HG03457 (cell line): ENCODE results near the gene RPS6KL1.

ENCODE experiments used
- ATAC-seq: cut with Tn5 transposase; IDR thresholded peaks from one replicate; pipeline ENCODE4 v1.9.1; 2021; ENCODE audit warnings: moderate number of reproducible peaks; ENCODE audit not compliant: unreplicated experiment

The RPS6KL1 gene

GRCh38 chr14:74952697-74953484 is 29.8 kb upstream of the RPS6KL1 start:
- ATAC-seq = no peak

- no peak for ATAC-seq
These were observed 29.2 kb upstream of the RPS6KL1 start for GRCh38 chr14:74952180-74952665.

GRCh38 chr14:74951443-74952179 is 28.6 kb upstream of the RPS6KL1 start:
- no peak for ATAC-seq

GRCh38 chr14:74950795-74951442 is 27.9 kb upstream of the RPS6KL1 start:
- ATAC-seq = no peak

- no peak for ATAC-seq
These were observed 27.0 kb upstream of the RPS6KL1 start for GRCh38 chr14:74949859-74950573.

DNA sequence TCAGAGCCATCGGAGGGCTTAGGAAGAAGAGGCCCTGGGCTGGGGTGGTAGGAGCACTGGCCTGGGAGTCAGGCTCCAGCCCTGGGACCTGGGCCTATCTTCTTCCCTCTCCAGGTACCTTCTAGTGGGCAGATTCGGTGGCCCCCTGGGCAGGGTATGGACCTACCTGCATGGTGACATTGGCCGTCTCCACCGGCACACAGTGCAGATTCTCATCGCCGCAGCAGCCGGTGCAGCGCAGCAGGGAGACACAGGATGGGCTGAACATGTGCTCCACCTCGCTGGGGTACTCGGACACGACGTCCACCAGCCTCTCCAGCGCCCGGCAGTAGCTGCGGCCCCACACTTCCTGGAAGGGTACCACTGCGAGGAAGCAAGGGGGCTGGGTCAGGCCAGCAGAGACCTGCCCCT is 26.1 kb upstream of the RPS6KL1 start:
- no peak for ATAC-seq

DNA sequence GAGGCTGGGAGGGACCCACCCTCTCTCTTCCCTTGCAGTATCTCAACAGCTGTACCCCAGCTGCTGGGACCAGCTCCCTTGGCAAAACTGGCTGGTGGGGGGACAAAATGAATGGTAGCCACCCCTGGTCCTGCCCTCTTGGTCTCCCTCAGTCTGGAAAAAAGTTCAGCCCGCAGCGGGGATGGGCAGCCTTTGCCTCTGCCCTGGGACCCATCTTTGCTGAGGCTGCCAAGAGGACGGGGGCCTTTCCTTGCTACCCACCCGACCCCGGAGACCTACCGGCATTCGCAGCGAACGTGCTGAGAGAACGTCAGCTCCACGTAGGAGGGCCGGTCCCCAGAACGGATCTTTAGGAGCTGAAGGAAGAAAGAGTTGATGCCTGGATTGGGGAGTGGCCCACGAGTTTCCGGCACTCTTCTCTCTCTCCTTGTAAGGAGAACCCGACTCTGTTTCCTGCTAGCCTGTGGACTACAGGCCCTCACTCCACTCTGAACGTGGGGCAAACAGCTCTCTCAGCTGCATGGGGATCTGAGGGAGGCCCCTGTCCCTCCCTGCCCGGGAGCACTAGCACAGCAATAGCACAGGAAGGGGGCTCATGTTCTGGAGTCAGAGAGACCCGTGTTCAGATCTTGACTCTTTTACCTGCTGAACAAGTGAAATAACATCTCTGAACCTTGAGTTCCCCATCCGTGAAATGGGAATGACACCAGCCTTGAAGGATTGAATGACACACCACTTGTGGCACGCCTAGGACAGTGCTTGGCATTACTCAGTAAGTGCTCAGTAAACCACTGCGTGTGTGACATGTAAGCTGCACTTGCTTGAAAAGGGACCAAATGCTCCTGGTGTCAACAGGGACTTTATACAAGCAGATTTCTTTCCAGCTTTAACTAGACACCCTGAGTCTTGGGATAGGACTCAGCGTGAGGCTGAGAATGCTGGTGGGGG is 25.4 kb upstream of the RPS6KL1 start:
- ATAC-seq = no peak

- ATAC-seq = no peak
These were observed 24.5 kb upstream of the RPS6KL1 start for GRCh38 chr14:74947353-74948227.

DNA sequence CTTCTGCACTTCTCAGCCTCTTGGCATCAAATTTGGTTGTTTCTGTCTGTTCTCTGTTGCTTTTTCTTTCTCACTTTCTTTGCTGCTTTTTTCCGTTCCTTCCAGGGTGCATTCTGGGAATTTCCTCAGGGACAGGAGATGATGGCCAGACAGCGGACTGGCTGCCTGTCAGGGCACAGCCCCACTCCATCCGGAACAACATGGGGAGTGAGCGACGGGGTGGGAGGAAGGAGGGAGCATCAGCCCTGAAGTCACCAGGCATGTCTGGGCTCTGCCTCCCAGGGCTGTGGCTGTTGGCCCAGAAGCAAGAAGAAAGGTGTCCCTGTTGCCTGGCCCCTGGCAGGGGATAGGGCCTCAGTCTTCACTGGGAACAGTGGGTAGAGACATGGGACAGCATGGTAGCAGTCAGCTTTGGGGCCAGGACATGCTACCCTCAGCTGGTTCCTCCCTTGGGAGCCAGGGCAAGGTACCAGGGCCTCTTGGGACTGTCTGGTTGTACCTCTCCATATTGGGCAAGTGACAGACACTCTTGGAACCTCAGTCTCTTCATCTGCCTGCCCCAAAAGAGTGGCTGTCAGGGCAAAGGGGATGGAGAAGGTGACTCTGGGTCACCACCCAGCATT is 23.7 kb upstream of the RPS6KL1 start:
- ATAC-seq = no peak

DNA sequence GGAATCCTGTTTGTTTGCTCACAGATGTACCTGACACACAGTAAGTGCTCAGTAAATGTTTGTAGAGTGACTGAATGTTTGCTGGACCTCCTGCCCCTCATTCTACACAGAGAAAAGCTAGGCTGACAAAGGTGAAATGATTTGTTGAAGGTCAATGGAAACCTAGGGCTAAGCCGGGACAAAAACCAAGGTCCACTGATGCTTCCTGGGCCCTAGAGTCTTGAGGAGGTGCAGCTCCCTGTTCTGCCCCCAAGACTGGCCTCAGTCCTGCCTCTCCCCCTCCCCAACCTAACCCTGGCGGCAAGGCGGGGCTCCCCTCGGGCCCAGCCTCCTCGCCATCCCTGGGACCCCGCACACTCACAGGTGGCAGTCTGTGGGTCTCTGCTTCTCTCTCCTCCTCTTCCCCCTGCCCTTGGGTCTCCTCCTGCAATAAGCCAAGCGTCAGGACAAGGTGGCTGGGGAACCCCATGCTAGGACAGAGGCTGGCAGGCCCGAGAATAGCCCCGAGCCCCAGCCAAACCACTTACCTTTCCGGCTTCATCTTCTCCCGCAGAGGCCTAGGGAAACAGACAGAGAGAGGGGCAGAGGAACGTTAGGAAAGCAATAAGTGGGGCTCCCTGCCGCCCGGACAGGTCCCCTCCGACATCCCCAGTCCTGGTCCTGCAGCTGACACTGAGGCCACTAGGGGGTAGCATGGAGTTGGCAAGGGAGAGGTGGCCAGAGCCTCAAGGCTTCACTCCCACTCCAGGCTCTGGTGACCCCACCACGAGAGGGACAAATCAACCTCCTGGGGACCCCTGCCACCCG is 23.0 kb upstream of the RPS6KL1 start:
- no peak for ATAC-seq

GRCh38 chr14:74945261-74945851 is 22.3 kb upstream of the RPS6KL1 start:
- no peak for ATAC-seq

- no peak for ATAC-seq
These were observed 19.5 kb upstream of the RPS6KL1 start for GRCh38 chr14:74942608-74943007.

DNA sequence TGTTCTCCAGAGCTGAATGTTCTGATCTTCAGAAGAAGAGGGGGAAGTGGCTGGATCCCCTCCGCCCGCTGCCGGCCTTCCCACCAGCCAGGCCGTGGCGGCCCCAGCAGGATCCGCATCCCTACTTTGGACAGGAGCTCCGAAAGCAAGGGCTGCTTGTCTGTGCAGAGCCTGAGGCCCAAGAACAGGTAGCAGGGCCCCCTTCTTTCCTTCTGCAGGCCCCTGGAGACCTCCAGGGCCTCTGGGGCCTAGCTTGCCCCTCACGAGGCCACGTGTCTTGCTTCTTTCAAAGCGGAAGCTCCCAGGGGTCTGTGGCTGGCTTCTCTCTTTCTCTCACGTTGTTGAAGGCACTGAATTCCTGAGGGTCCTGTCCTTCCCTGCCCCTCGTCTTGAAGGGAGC is 19.1 kb upstream of the RPS6KL1 start:
- no peak for ATAC-seq

DNA sequence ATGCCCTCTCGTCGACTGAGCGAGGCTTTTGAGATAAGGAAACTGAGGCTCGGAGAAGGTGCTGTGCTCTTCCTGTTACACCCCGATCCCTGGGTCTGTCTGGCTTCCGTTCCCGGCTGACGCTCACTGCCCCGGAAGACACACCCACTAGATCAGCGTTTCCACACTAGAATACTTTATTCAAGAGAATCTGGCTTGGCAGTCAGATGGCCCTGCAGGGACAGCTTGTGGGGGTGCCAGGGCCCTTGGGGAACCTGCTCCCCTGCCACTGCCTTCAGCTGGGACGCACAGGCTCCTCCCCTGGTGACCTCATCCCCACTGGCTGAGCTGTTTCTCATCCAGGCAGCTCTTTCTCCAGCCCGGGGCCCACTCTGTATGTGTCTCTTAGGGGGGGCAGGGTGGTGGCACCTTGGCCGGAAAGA is 18.6 kb upstream of the RPS6KL1 start:
- ATAC-seq = no peak

DNA sequence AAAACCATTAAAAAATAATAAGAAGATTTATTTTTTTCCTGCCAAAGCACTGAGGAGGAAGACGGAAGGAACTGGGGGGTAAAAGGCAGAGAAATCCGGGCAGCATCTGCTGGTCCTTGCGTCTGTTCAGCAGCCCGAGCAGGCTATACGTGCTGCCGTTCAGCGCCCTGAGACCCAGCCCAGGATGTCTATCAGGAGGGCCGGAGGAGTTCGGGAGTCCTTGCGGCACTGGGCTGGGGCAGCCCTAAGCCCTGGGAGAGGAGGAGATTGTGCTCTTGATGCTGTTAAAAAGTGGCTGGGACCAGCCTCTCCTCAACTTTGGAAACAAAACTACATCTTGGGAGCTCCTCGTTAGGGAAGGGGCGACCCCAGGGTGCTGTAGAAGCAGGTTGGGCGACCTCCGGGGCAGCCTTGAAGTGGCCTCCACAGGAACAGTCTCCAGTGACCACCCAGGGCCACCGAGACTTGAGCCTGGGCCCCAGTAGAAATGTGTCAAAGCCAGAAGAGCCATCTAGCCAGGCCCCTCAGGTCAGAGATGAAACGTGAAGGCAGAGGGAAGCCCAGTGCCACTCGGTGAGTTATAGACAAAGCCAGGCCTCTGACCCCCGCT is 18.0 kb upstream of the RPS6KL1 start:
- no peak for ATAC-seq

GRCh38 chr14:74938531-74939495 is 15.8 kb upstream of the RPS6KL1 start:
- no peak for ATAC-seq
